Loucy (cell line): Measurements from ENCODE around the gene KIRREL3.

Source experiments
- H2AFZ ChIP-seq: fragments of 200-600 bp; sonication (generic); 2 replicates; pipeline ENCODE4 v1.6.0; 2016; ENCODE audit warnings: antibody characterized with exemption, mild to moderate bottlenecking, low read length, moderate library complexity
- H3F3A ChIP-seq: fragments of 200-600 bp; 2 replicates; pipeline ENCODE4 v1.6.0; 2016; ENCODE audit warnings: antibody characterized with exemption, low read depth, mild to moderate bottlenecking
- H3K27me3 ChIP-seq: fragments of 200-600 bp; sonication (generic); 2 replicates; pipeline ENCODE4 v1.6.1; 2014; ENCODE audit warnings: low read length, mild to moderate bottlenecking; ENCODE audit not compliant: insufficient read depth, poor library complexity, severe bottlenecking
- H3K36me3 ChIP-seq: fragments of 200-600 bp; sonication (generic); 2 replicates; pipeline ENCODE4 v1.6.1; 2016; ENCODE audit warnings: low read length; ENCODE audit not compliant: insufficient read depth
- H3K4me1 ChIP-seq: fragments of 200-600 bp; sonication (generic); 2 replicates; pipeline ENCODE4 v1.5.1; 2014; ENCODE audit warnings: low read length, mild to moderate bottlenecking; ENCODE audit not compliant: insufficient read depth, poor library complexity, severe bottlenecking
- H3K4me2 ChIP-seq: fragments of 200-600 bp; sonication (generic); 2 replicates; pipeline ENCODE4 v1.6.0; 2014; ENCODE audit warnings: antibody characterized with exemption, low read length, low read depth, mild to moderate bottlenecking; ENCODE audit not compliant: poor library complexity, severe bottlenecking
- H3K4me3 ChIP-seq: fragments of 200-600 bp; sonication (generic); 2 replicates; pipeline ENCODE4 v1.5.1; 2014; ENCODE audit warnings: low read length, mild to moderate bottlenecking, mixed read lengths; ENCODE audit not compliant: poor library complexity, severe bottlenecking
- H3K79me2 ChIP-seq: fragments of 200-600 bp; sonication (generic); 2 replicates; pipeline ENCODE4 v1.6.1; 2014; ENCODE audit warnings: low read length; ENCODE audit not compliant: insufficient read depth
- H3K9ac ChIP-seq: fragments of 200-600 bp; sonication (generic); 2 replicates; pipeline ENCODE4 v1.6.0; 2014; ENCODE audit warnings: mild to moderate bottlenecking, low read depth, low read length, moderate library complexity; ENCODE audit not compliant: poor library complexity, severe bottlenecking
- H3K9me2 ChIP-seq: fragments of 200-600 bp; sonication (generic); replicated peaks from 2 replicates; pipeline ENCODE4 v1.6.1; 2016; ENCODE audit warnings: low read depth, low read length, mixed read lengths
- H3K9me3 ChIP-seq: fragments of 200-600 bp; sonication (generic); 2 replicates; pipeline ENCODE4 v1.6.1; 2014; ENCODE audit warnings: mild to moderate bottlenecking, antibody characterized with exemption, low read length, low read depth; ENCODE audit not compliant: insufficient read depth
- H4K20me1 ChIP-seq: fragments of 200-600 bp; sonication (generic); 2 replicates; pipeline ENCODE4 v1.6.0; 2014; ENCODE audit warnings: antibody characterized with exemption, low read length, mild to moderate bottlenecking; ENCODE audit not compliant: insufficient read depth, poor library complexity, severe bottlenecking
- CTCF ChIP-seq: fragments of 200-600 bp; sonication (generic); conservative IDR thresholded peaks from 2 replicates; pipeline ENCODE4 v1.5.1; 2014; ENCODE audit warnings: mild to moderate bottlenecking, antibody characterized with exemption, low read length
- EZH2phosphoT487 ChIP-seq: fragments of 200-600 bp; IDR thresholded peaks from 2 replicates; pipeline ENCODE4 v1.6.1; 2018; ENCODE audit warnings: antibody characterized with exemption, mild to moderate bottlenecking, moderate library complexity, borderline replicate concordance

The KIRREL3 gene

GRCh38 chr11:126433989-126434949 is 566.3 kb downstream of the KIRREL3 start:
- no peaks in the 10 kb centered on the region for H4K20me1 ChIP-seq
- H3K9me2 ChIP-seq = no peaks in the 10 kb centered on the region
- no peaks in the 10 kb centered on the region for H3F3A ChIP-seq
- H3K36me3 ChIP-seq = no peaks in the 10 kb centered on the region; the same call in 1 of the 2 replicates
- H3K79me2 ChIP-seq = no peaks in the 10 kb centered on the region
- no peak overlapping the region for H3K4me3 ChIP-seq
- H2AFZ ChIP-seq = no peak overlapping the region
- no peaks in the 10 kb centered on the region for H3K27me3 ChIP-seq
- H3K4me2 ChIP-seq = no peak overlapping the region
- TF ChIP-seq EZH2phosphoT487 (no peak), CTCF (no peak)
- H3K4me1 ChIP-seq = peaks cover 33% of the 10 kb centered on the region
- H3K9me3 ChIP-seq = no peaks in the 10 kb centered on the region
- H3K9ac ChIP-seq = no peak overlapping the region

GRCh38 chr11:126433244-126433846 is 567.2 kb downstream of the KIRREL3 start:
- Histone ChIP-seq H3K27me3 (no peaks in the 10 kb centered on the region), H3K9me2 (no peaks in the 10 kb centered on the region), H3K9ac (no peak overlapping the region), H3K4me3 (no peak overlapping the region), H3K79me2 (no peaks in the 10 kb centered on the region), H3F3A (no peaks in the 10 kb centered on the region), H3K9me3 (no peaks in the 10 kb centered on the region), H4K20me1 (no peaks in the 10 kb centered on the region), H3K36me3 (no peaks in the 10 kb centered on the region; the same call in 1 of the 2 replicates), H3K4me1 (peaks cover 41% of the 10 kb centered on the region), H2AFZ (no peak overlapping the region), H3K4me2 (no peak overlapping the region)
- TF ChIP-seq EZH2phosphoT487 = no peak
- no peak for TF ChIP-seq CTCF

GRCh38 chr11:126432525-126432924 is 568.0 kb downstream of the KIRREL3 start:
- peaks cover 49% of the 10 kb centered on the region for H3K4me1 ChIP-seq
- no peaks in the 10 kb centered on the region for H3K79me2 ChIP-seq
- H3K9me3 ChIP-seq = no peaks in the 10 kb centered on the region
- no peaks in the 10 kb centered on the region for H3K9me2 ChIP-seq
- no peak overlapping the region for H2AFZ ChIP-seq
- H3K27me3 ChIP-seq = no peaks in the 10 kb centered on the region
- H4K20me1 ChIP-seq = no peaks in the 10 kb centered on the region
- TF ChIP-seq EZH2phosphoT487 (no peak), CTCF (no peak)
- no peak overlapping the region for H3K4me2 ChIP-seq
- no peaks in the 10 kb centered on the region for H3F3A ChIP-seq
- H3K36me3 ChIP-seq = no peaks in the 10 kb centered on the region; the same call in 1 of the 2 replicates
- no peak overlapping the region for H3K4me3 ChIP-seq
- H3K9ac ChIP-seq = no peak overlapping the region
